OCI-LY3 (cell line): Measurements from ENCODE around the gene FNDC3A.

ENCODE experiments used
- CTCF ChIP-seq: fragments of 200-600, 300-600 bp; sonication (generic); IDR thresholded peaks from 2 replicates; pipeline ENCODE4 v1.5.1; 2014; ENCODE audit warnings: antibody characterized with exemption, low read length, low read depth
- EZH2phosphoT487 ChIP-seq: fragments of 200-600 bp; shearing (Covaris generic); IDR thresholded peaks from 2 replicates; pipeline ENCODE4 v1.6.1; 2018; ENCODE audit warnings: antibody characterized with exemption, mixed run types, low read depth

GRCh38 chr13:48962281-48962680, 13.4 kb upstream of the FNDC3A start:
- TF ChIP-seq CTCF (no peak), EZH2phosphoT487 (no peak)
